Measurements from ENCODE around the gene C4BPB. TPM values are rescaled to one million over a fixed set of nuclear protein-coding genes. Genes with fewer than 3 reads are reported as not detected.
A peak's percentile ranks its signal among the peaks of the same experiment; 100 is the strongest.

The C4BPB gene
- total and polyA plus RNA-seq, 10 donors = 0.24 to 1.4 (median 0.59) TPM; not detected in 1

DNA sequence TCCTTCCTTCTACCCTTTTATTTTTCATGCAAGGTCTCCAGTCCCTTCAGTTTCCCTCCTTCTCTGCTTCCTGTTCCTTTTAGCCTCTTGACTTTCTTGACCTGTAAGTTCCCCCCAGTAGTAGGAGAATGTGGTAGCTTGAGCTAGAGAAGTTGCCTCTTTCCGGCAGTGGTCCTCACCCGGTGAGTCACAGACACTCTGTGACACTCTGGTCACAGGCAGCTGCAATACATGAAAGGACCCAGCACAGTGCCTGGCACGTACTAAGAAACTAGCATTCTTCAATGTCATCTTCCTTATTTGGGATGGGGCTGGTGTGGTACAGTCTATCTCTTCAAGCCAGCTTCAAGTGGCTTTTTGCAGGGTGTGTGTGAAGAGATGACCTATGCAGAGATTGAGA is 19.6 kb upstream of the C4BPB start:
- H3K36me3 ChIP-seq = peaks cover 0 to 100% (median 40%) of the 10 kb centered on the region in 6 donors
- peak overlapping the region in 7 of 8 donors; percentile 53 to 88 (median 86) for H3K27ac ChIP-seq
- peak overlapping the region in 1 of 8 donors; percentile 36 for H3K4me3 ChIP-seq

DNA sequence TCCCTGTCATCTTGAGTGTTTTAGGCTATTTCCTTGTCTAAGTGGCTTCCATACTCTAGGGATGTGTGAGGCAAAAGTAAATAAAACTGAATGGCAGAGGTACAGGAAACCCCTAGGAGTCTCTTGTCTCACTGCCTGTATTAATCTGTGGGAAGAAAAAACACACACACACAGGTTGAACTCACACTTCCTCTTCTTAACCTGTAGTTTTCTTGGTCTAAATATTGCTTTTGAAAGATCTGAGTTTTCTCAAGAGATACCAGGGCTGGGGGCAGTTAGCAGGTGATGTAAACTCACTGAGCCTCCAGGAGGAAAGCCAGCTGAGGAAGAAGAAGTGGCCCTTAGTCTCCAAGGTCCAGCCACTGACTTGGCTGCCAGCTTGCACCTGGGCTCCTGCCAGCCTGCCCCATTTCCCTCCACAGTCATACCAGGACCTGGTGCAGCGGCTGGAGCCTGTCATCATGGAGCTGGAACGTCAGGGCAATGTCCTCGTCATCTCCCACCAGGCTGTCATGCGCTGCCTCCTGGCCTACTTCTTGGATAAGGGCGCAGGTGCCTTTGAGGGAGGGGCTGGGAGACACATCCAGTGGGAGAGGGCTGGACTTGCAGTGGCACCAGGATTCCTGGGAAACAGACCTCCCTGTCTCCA is 18.7 kb upstream of the C4BPB start:
- H3K36me3 ChIP-seq = peaks cover 0 to 100% (median 39%) of the 10 kb centered on the region in 6 donors
- intact Hi-C loops (cut with DNase I; ENCODE audit: low total_unique reads) = loop anchor here (10.0 kb wide), 1 partner anchor 65 kb away; no protein-coding TSS in a partner anchor
- DNase-seq = peak; percentile 77
- H3K4me3 ChIP-seq = peak overlapping the region in 1 of 8 donors; percentile 36
- WGBS, 5 donors = 80 to 100% (median 89%) methylated on average over 2 to 5 of the region's 5 CpGs
- peaks cover 0 to 42% (median 13%) of the 10 kb centered on the region in 6 donors for H3K4me1 ChIP-seq
- TF ChIP-seq, protein P1, sequence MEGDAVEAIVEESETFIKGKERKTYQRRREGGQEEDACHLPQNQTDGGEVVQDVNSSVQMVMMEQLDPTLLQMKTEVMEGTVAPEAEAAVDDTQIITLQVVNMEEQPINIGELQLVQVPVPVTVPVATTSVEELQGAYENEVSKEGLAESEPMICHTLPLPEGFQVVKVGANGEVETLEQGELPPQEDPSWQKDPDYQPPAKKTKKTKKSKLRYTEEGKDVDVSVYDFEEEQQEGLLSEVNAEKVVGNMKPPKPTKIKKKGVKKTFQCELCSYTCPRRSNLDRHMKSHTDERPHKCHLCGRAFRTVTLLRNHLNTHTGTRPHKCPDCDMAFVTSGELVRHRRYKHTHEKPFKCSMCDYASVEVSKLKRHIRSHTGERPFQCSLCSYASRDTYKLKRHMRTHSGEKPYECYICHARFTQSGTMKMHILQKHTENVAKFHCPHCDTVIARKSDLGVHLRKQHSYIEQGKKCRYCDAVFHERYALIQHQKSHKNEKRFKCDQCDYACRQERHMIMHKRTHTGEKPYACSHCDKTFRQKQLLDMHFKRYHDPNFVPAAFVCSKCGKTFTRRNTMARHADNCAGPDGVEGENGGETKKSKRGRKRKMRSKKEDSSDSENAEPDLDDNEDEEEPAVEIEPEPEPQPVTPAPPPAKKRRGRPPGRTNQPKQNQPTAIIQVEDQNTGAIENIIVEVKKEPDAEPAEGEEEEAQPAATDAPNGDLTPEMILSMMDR (IDR thresholded peaks at IDR 0.05 in 8 of 11, conservative IDR thresholded peaks at IDR 0.05 in 3 of 11) = no peak
- TF ChIP-seq POLR2AphosphoS5 (IDR thresholded peaks at IDR 0.05) (peak in 1 of 3 donors; percentile 53), POLR2A (IDR thresholded peaks at IDR 0.05) (no peak)
- no peaks in the 10 kb centered on the region for H3K9me3 ChIP-seq
- no peaks in the 10 kb centered on the region for H3K27me3 ChIP-seq (replicated peaks in 1 of 7)
- H3K27ac ChIP-seq = peak overlapping the region in 7 of 8 donors; percentile 53 to 88 (median 86)

More for the DNA sequence above, 19.6 kb upstream of the C4BPB start:
- 50 to 65% (median 58%) methylated on average over 3 of the region's 3 CpGs for WGBS, 5 donors
- Histone ChIP-seq H3K4me1 (peaks cover 0 to 42% (median 13%) of the 10 kb centered on the region in 6 donors), H3K9me3 (no peaks in the 10 kb centered on the region), H3K27me3 (replicated peaks in 1 of 7) (no peaks in the 10 kb centered on the region)
- intact Hi-C loops (cut with DNase I; ENCODE audit: low total_unique reads) = no loop called here
- DNase-seq = peak; percentile 78
- TF ChIP-seq, protein P1 (IDR thresholded peaks at IDR 0.05 in 8 of 11, conservative IDR thresholded peaks at IDR 0.05 in 3 of 11) = no peak
- no peak for TF ChIP-seq POLR2A (IDR thresholded peaks at IDR 0.05)
- TF ChIP-seq POLR2AphosphoS5 (IDR thresholded peaks at IDR 0.05) = peak in 1 of 3 donors; percentile 72

DNA sequence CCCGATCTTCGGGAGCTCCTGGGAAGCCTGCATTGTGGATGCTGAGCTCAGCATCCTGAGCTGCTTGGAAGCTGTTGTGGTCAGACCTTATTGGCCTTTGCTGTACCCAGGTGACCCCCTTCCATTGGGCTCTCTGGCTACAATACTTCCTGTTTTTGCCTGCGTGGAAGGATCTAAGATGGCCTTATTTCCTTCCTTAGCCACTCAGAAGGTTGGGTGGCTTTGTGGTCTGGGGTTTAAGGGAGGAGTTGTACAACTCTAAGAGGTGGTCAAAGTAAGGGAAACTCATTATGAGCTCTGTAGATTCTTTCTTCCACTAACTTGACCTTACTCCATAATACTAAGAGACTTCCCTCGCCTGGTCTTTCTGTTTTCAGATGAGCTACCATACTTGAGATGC is 17.8 kb upstream of the C4BPB start:
- H3K27me3 ChIP-seq (replicated peaks in 1 of 7) = no peaks in the 10 kb centered on the region
- peaks cover 0 to 42% (median 13%) of the 10 kb centered on the region in 6 donors for H3K4me1 ChIP-seq
- H3K4me3 ChIP-seq = peak overlapping the region in 1 of 8 donors; percentile 36
- intact Hi-C loops (cut with DNase I; ENCODE audit: low total_unique reads) = loop anchor here (10.0 kb wide), 1 partner anchor 66 kb away; no protein-coding TSS in a partner anchor
- peak in 1 of 3 donors; percentile 65 for TF ChIP-seq POLR2AphosphoS5 (IDR thresholded peaks at IDR 0.05)
- TF ChIP-seq, protein P1 (IDR thresholded peaks at IDR 0.05 in 8 of 11, conservative IDR thresholded peaks at IDR 0.05 in 3 of 11) = no peak
- DNase-seq = no peak
- H3K36me3 ChIP-seq = peaks cover 0 to 100% (median 33%) of the 10 kb centered on the region in 6 donors
- 56 to 68% (median 60%) methylated on average over 4 of the region's 4 CpGs for WGBS, 5 donors
- peak overlapping the region in 7 of 8 donors; percentile 53 to 88 (median 86) for H3K27ac ChIP-seq
- H3K9me3 ChIP-seq = no peaks in the 10 kb centered on the region

DNA sequence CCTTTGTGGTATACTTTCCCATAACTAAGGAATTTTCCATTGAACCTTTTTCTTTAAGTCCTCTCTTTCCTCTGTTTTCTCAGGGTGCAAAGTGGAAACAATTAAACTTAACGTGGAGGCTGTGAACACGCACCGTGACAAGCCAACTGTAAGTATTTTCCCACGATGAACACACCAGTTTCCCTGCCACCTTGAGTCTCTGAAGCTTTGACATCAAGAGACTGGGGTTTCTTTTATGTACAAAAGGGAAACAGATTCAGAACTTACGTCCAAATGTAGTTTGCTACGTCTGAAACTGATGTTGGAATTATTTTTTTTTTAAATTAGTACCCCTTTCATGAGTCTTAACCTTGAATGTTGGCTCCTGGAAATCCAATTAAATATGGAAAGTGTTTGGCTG is 17.2 kb upstream of the C4BPB start:
- DNase-seq = no peak
- Histone ChIP-seq H3K27ac (peak overlapping the region in 7 of 8 donors; percentile 15 to 88 (median 86)), H3K4me1 (peaks cover 0 to 42% (median 13%) of the 10 kb centered on the region in 6 donors), H3K36me3 (peaks cover 0 to 100% (median 31%) of the 10 kb centered on the region in 6 donors), H3K27me3 (replicated peaks in 1 of 7) (no peaks in the 10 kb centered on the region), H3K9me3 (no peaks in the 10 kb centered on the region), H3K4me3 (peak overlapping the region in 1 of 8 donors; percentile 36)
- intact Hi-C loops (cut with DNase I; ENCODE audit: low total_unique reads) = loop anchor here (10.0 kb wide), 1 partner anchor 67 kb away; no protein-coding TSS in a partner anchor
- WGBS, 5 donors = 73 to 88% (median 82%) methylated on average over 6 of the region's 6 CpGs
- no peak for TF ChIP-seq POLR2AphosphoS5 (IDR thresholded peaks at IDR 0.05)
- TF ChIP-seq, protein P1 (IDR thresholded peaks at IDR 0.05 in 8 of 11, conservative IDR thresholded peaks at IDR 0.05 in 3 of 11) = no peak
- TF ChIP-seq POLR2A (IDR thresholded peaks at IDR 0.05) = no peak
